Gastrocnemius medialis (tissue), 4 donors: ENCODE results near the gene ELK3. TPM values are rescaled to one million over a fixed set of nuclear protein-coding genes. Genes with fewer than 3 reads are reported as not detected.
"Not testable (repeated sequence)": the region's sequence is repeated elsewhere in the genome, so short reads cannot be mapped to it uniquely, and the experiment has no call there.

Experiments used
- ATAC-seq, 2 donors: fragments of 150-250 bp; one replicate each; pipeline ENCODE4 v1.9.1; 2016
- DNase-seq, 2 donors: peaks; one replicate each; pipeline ENCODE4 v3.0.0-alpha.2; 2019
- H3K27ac ChIP-seq, 4 donors: fragments of 200-600 bp; sonication (generic); 1 replicate in 1 of 4; 2 replicates in 3 of 4; pipeline ENCODE4 v1.5.1; 2016 to 2018; ENCODE audit warnings: mild to moderate bottlenecking in 2 of 4, moderate library complexity in 1 of 4
- H3K27me3 ChIP-seq, 3 donors: fragments of 200-600 bp; sonication (generic) in 2 of 3; 1 replicate in 1 of 3; 2 replicates in 2 of 3; pipeline versions ENCODE4 v1.5.1 to v1.6.0; 2016 to 2019; ENCODE audit warnings: mild to moderate bottlenecking in 1 of 3, moderate library complexity in 1 of 3
- H3K36me3 ChIP-seq, 2 donors: fragments of 200-600 bp; sonication (generic) in 1 of 2; one replicate each; pipeline ENCODE4 v1.5.1; 2017 to 2018
- H3K4me1 ChIP-seq, 2 donors: fragments of 200-600 bp; sonication (generic) in 1 of 2; one replicate each; pipeline ENCODE4 v1.5.1; 2016 to 2017; ENCODE audit warnings: mild to moderate bottlenecking in 2 of 2
- H3K4me3 ChIP-seq, 4 donors: fragments of 200-600 bp; sonication (generic) in 3 of 4; 1 replicate in 1 of 4; 2 replicates in 3 of 4; pipeline ENCODE4 v1.5.1; 2016 to 2019; ENCODE audit warnings: mild to moderate bottlenecking in 2 of 4
- H3K9me3 ChIP-seq, 3 donors: fragments of 200-600 bp; sonication (generic) in 2 of 3; 1 replicate in 1 of 3; 2 replicates in 2 of 3; pipeline ENCODE4 v1.5.1; 2016 to 2019
- POLR2A ChIP-seq, 2 donors: fragments of 450-650 bp; IDR thresholded peaks; one replicate each; pipeline ENCODE4 v1.6.1; 2017; ENCODE audit warnings: antibody characterized with exemption in 2 of 2, mild to moderate bottlenecking in 2 of 2, moderate library complexity in 2 of 2
- in situ Hi-C, 4 donors: fragments of 200-750 bp; cut with MboI; loops; one replicate each; pipeline versions ENCODE4 v1.15.0 to v1.8.0; 2017; ENCODE audit warnings: low sequenced_read_pairs in 4 of 4
- intact Hi-C: fragments of 100-400 bp; cut with DNase I; formaldehyde crosslinking; loops from one replicate; pipeline ENCODE4 v1.15.1; 2023; ENCODE audit warnings: low total_unique reads
- total RNA-seq, 4 donors: library from RNA; depleted of rRNA; stranded (reverse); fragments of >200 nt; gene quantifications; one replicate each; pipeline versions ENCODE4 v1.1.0 to v1.2.3, GENCODE V29; 2016
- TF ChIP-seq, protein P1 (sequence below), 5 experiments: fragments of 450-650 bp in 3 of 5; fragments of 200-600 bp in 2 of 5; sonication (generic) in 2 of 5; IDR thresholded peaks in 4 of 5; conservative IDR thresholded peaks in 1 of 5; 1 replicate in 4 of 5; 2 replicates in 1 of 5; pipeline ENCODE4 v1.5.1; 2016 to 2019; ENCODE audit warnings: antibody characterized with exemption in 5 of 5, mild to moderate bottlenecking in 3 of 5, moderate library complexity in 3 of 5

The ELK3 gene
- total RNA-seq, 4 donors from 2014 or later, result 3.7 to 6.6 (median 4.9) TPM

GRCh38 chr12:96311191-96311590 is 117.0 kb downstream of the ELK3 start:
- Histone ChIP-seq H3K36me3 (peaks cover 3 to 17% of the 10 kb centered on the region in 2 donors), H3K9me3 (no peaks in the 10 kb centered on the region), H3K27ac (no peak overlapping the region), H3K27me3 (no peaks in the 10 kb centered on the region), H3K4me3 (no peak overlapping the region), H3K4me1 (peaks cover 10% of the 10 kb centered on the region in 2 donors)
- intact Hi-C loops, result no loop called here
- in situ Hi-C loops, result no loop called here
- no peak for ATAC-seq
- DNase-seq, result no peak
- no peak for TF ChIP-seq POLR2A (IDR thresholded peaks at IDR 0.05)
- TF ChIP-seq, protein P1, sequence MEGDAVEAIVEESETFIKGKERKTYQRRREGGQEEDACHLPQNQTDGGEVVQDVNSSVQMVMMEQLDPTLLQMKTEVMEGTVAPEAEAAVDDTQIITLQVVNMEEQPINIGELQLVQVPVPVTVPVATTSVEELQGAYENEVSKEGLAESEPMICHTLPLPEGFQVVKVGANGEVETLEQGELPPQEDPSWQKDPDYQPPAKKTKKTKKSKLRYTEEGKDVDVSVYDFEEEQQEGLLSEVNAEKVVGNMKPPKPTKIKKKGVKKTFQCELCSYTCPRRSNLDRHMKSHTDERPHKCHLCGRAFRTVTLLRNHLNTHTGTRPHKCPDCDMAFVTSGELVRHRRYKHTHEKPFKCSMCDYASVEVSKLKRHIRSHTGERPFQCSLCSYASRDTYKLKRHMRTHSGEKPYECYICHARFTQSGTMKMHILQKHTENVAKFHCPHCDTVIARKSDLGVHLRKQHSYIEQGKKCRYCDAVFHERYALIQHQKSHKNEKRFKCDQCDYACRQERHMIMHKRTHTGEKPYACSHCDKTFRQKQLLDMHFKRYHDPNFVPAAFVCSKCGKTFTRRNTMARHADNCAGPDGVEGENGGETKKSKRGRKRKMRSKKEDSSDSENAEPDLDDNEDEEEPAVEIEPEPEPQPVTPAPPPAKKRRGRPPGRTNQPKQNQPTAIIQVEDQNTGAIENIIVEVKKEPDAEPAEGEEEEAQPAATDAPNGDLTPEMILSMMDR (IDR thresholded peaks at IDR 0.05 in 4 of 5, conservative IDR thresholded peaks at IDR 0.05 in 1 of 5), result no peak

DNA sequence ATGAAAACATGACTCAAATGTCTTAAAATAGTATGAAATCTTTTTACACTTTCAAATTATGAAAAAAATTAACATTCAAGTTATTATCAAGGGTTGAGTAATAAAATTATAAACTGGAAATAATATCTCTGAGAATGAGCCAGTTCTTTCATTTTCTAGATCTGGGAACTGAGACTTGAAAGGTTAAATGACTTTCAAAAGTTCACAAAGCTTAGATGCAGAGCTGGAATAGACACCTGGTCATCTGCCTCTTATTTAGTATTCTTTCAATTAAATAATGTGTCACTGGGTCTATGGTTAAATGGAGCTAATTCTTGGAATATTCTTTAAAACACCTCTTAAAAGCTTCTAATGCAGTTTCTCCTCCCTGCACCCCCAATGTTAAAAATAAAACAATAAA is 119.4 kb downstream of the ELK3 start:
- TF ChIP-seq POLR2A (IDR thresholded peaks at IDR 0.05), result no peak
- TF ChIP-seq, protein P1 (IDR thresholded peaks at IDR 0.05 in 4 of 5, conservative IDR thresholded peaks at IDR 0.05 in 1 of 5), result no peak
- Histone ChIP-seq H3K27ac (no peak overlapping the region), H3K9me3 (no peaks in the 10 kb centered on the region), H3K4me3 (no peak overlapping the region), H3K4me1 (peaks cover 10% of the 10 kb centered on the region in 2 donors), H3K36me3 (peaks cover 3 to 17% of the 10 kb centered on the region in 2 donors), H3K27me3 (no peaks in the 10 kb centered on the region)
- in situ Hi-C loops (no loop called here), intact Hi-C loops (no loop called here)
- DNase-seq (no peak), ATAC-seq (no peak)

DNA sequence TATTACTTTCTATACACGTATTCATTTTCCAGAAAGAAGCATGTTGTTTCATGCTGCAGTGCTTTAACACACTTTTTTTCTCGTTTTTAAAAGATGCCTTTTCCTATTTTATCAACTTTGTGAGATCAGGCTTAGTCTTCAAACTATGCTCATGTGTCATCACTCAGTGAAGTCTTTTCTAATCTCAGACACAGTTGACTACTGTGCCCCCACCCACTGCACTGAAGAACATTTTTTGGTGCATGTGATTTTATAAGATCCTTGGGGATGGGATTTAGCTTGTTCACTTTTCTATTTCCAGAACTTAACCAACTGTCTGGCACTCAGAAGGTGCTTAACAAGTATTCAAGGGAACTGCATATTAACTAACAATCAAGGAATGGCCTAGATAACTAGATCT is 120.5 kb downstream of the ELK3 start:
- intact Hi-C loops (no loop called here), in situ Hi-C loops (no loop called here)
- Histone ChIP-seq H3K9me3 (no peaks in the 10 kb centered on the region), H3K27me3 (no peaks in the 10 kb centered on the region), H3K27ac (no peak overlapping the region), H3K36me3 (peaks cover 3 to 17% of the 10 kb centered on the region in 2 donors), H3K4me1 (peaks cover 10% of the 10 kb centered on the region in 2 donors), H3K4me3 (no peak overlapping the region)
- DNase-seq (no peak), ATAC-seq (no peak)
- no peak for TF ChIP-seq POLR2A (IDR thresholded peaks at IDR 0.05)
- TF ChIP-seq, protein P1 (IDR thresholded peaks at IDR 0.05 in 4 of 5, conservative IDR thresholded peaks at IDR 0.05 in 1 of 5), result no peak

DNA sequence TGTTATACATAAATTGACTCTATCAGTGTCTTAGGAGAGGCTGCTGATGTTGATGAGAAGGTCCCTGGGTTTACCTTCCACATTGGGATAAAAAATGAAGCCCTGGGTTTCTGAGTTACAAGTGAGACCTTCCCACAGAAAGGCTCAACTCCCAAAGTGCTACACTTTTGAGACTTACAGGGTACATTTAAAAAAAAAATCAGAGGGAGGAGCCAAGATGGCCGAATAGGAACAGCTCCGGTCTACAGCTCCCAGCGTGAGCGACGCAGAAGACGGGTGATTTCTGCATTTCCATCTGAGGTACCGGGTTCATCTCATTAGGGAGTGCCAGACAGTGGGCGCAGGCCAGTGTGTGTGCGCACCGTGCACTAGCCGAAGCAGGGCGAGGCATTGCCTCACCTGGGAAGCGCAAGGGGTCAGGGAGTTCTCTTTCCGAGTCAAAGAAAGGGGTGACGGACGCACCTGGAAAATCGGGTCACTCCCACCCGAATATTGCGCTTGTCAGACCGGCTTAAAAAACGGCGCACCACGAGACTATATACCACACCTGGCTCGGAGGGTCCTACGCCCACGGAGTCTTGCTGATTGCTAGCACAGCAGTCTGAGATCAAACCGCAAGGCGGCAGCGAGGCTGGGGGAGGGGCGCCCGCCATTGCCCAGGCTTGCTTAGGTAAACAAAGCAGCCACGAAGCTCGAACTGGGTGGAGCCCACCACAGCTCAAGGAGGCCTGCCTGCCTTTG is 121.7 kb downstream of the ELK3 start:
- in situ Hi-C loops, intact Hi-C loops: not testable (repeated sequence)
- peak overlapping the region in 1 of 4 donors; percentile 7 for H3K27ac ChIP-seq

DNA sequence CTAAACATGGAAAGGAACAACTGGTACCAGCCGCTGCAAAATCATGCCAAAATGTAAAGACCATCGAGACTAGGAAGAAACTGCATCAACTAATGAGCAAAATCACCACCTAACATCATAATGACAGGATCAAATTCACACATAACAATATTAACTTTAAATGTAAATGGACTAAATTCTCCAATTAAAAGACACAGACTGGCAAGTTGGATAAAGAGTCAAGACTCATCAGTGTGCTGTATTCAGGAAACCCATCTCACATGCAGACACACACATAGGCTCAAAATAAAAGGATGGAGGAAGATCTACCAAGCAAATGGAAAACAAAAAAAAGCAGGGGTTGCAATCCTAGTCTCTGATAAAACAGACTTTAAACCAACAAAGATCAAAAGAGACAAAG is 123.6 kb downstream of the ELK3 start:
- H3K4me1 ChIP-seq, result peaks cover 10% of the 10 kb centered on the region in 2 donors
- H3K36me3 ChIP-seq, H3K4me3 ChIP-seq, in situ Hi-C loops, H3K27me3 ChIP-seq, H3K27ac ChIP-seq, ATAC-seq, intact Hi-C loops, DNase-seq, H3K9me3 ChIP-seq: not testable (repeated sequence)

More for the DNA sequence above, 121.7 kb downstream of the ELK3 start:
- not testable (repeated sequence) for DNase-seq, H3K9me3 ChIP-seq, ATAC-seq, H3K27me3 ChIP-seq
- H3K4me1 ChIP-seq, result peaks cover 10% of the 10 kb centered on the region in 2 donors
- H3K36me3 ChIP-seq, result peaks cover 0 to 10% of the 10 kb centered on the region in 2 donors
- peak overlapping the region in 1 of 4 donors; percentile 34 for H3K4me3 ChIP-seq

Other genes starting within 250 kb of the ELK3 start
- 1 to 10 TPM in 2 of 4 donors, under 1 TPM in 1, not detected in 1; 0.59 to 1.3 (median 1.3) TPM for gene HAL, start 198.0 kb upstream of the ELK3 start, total RNA-seq
- gene LTA4H, start 158.8 kb upstream of the ELK3 start, total RNA-seq, result 10 to 100 TPM; 36.7 to 46.9 (median 40.6) TPM
- 10 to 100 TPM; 10.9 to 25.1 (median 20.9) TPM for gene CDK17, start 206.1 kb downstream of the ELK3 start, total RNA-seq